ENCODE data around the gene SPRR1A. TPM values are rescaled to one million over a fixed set of nuclear protein-coding genes. Genes with fewer than 3 reads are reported as not detected.

The SPRR1A gene
- total RNA-seq, 2 donors from 2014 or later = not detected

DNA sequence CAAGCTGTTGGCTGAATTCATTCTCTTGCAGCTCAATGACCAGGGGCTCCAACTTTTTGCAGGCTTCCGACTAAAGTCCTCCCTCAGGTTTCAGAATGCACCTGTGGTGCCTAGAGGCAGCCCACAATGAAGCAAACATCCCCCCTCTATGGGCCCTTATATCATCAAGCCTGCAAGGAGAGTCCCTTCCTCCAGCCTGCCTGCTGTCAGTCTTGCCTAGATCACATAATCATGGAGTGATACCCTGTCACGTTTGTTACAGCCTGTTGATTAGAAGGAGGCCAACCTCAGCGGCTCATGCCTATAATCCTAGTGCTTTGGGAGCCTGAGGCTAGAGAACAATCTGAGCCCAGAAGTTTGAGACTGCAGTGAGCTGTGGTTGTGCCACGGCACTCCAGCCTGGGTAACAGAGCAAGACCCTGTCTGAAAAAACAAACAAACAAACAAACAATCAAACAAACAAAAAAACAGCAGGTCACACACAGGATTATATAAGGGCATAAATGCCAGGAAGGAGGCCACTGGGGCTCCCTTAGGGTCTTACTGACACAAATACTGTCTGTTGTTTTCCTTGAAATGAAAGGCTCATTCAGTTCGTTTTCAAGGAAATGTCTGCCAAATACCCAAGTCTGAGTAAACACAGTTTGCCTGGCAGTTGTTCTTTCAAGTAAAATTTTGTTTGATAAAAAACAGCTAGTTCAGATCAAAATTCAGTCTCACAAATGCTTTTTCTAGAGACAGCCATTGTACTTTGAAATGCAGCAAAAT is 12.9 kb downstream of the SPRR1A start:
- intact Hi-C loops (cut with DNase I) = no loop called here
- no peak overlapping the region for H3K4me3 ChIP-seq
- no peak overlapping the region for H3K27ac ChIP-seq
- no peaks in the 10 kb centered on the region for H3K4me1 ChIP-seq
- no peak for DNase-seq
- no peaks in the 10 kb centered on the region for H3K27me3 ChIP-seq
- no peaks in the 10 kb centered on the region for H3K36me3 ChIP-seq
- no peak overlapping the region for H3K9ac ChIP-seq (ENCODE audit: low read depth in 2 of 2, low read length in 2 of 2)
- TF ChIP-seq, protein P1, sequence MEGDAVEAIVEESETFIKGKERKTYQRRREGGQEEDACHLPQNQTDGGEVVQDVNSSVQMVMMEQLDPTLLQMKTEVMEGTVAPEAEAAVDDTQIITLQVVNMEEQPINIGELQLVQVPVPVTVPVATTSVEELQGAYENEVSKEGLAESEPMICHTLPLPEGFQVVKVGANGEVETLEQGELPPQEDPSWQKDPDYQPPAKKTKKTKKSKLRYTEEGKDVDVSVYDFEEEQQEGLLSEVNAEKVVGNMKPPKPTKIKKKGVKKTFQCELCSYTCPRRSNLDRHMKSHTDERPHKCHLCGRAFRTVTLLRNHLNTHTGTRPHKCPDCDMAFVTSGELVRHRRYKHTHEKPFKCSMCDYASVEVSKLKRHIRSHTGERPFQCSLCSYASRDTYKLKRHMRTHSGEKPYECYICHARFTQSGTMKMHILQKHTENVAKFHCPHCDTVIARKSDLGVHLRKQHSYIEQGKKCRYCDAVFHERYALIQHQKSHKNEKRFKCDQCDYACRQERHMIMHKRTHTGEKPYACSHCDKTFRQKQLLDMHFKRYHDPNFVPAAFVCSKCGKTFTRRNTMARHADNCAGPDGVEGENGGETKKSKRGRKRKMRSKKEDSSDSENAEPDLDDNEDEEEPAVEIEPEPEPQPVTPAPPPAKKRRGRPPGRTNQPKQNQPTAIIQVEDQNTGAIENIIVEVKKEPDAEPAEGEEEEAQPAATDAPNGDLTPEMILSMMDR (IDR thresholded peaks at IDR 0.05) = no peak
- H3K9me3 ChIP-seq = no peaks in the 10 kb centered on the region

- DNase-seq = no peak
- Histone ChIP-seq H3K9ac (ENCODE audit: low read depth in 2 of 2, low read length in 2 of 2) (no peak overlapping the region), H3K36me3 (no peaks in the 10 kb centered on the region), H3K27ac (no peak overlapping the region), H3K4me1 (no peaks in the 10 kb centered on the region), H3K9me3 (no peaks in the 10 kb centered on the region), H3K4me3 (no peak overlapping the region), H3K27me3 (no peaks in the 10 kb centered on the region)
- intact Hi-C loops (cut with DNase I) = no loop called here
- TF ChIP-seq, protein P1 (IDR thresholded peaks at IDR 0.05) = no peak
Observed at GRCh38 chr1:152997901-152998300, 14.0 kb downstream of the SPRR1A start.

DNA sequence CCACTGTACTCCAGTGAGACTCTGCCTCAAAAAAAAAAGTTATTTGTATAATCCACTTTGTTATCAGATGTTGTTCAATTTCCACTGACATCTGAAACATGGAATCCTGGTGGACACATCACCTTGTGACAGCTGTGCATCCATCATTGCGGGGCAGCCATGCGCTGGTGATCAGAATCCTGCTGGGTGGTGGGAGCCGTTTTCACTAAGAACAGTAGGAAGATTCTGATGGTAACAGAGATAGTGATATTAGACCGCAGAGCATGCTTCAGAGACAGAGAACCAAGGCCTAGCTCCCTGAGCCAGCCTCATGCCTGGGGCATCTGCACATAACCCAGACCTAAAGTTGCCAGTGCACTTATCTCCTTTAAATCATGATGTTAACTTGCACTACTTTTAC is 14.6 kb downstream of the SPRR1A start:
- H3K27me3 ChIP-seq = no peaks in the 10 kb centered on the region
- no peak for DNase-seq
- H3K4me3 ChIP-seq = no peak overlapping the region
- no peaks in the 10 kb centered on the region for H3K4me1 ChIP-seq
- no peak overlapping the region for H3K9ac ChIP-seq (ENCODE audit: low read depth in 2 of 2, low read length in 2 of 2)
- H3K9me3 ChIP-seq = no peaks in the 10 kb centered on the region
- no peaks in the 10 kb centered on the region for H3K36me3 ChIP-seq
- intact Hi-C loops (cut with DNase I) = no loop called here
- H3K27ac ChIP-seq = no peak overlapping the region
- TF ChIP-seq, protein P1 (IDR thresholded peaks at IDR 0.05) = no peak

- Histone ChIP-seq H3K9ac (ENCODE audit: low read depth in 2 of 2, low read length in 2 of 2) (no peak overlapping the region), H3K27ac (no peak overlapping the region), H3K4me3 (no peak overlapping the region), H3K36me3 (no peaks in the 10 kb centered on the region), H3K27me3 (no peaks in the 10 kb centered on the region), H3K4me1 (no peaks in the 10 kb centered on the region), H3K9me3 (no peaks in the 10 kb centered on the region)
- TF ChIP-seq, protein P1 (IDR thresholded peaks at IDR 0.05) = no peak
- no peak for DNase-seq
- intact Hi-C loops (cut with DNase I) = no loop called here
Observed at GRCh38 chr1:152999818-153000217, 15.9 kb downstream of the SPRR1A start.

GRCh38 chr1:153000294-153000693 is 16.4 kb downstream of the SPRR1A start:
- Histone ChIP-seq H3K27me3 (no peaks in the 10 kb centered on the region), H3K36me3 (no peaks in the 10 kb centered on the region), H3K27ac (no peak overlapping the region), H3K9ac (ENCODE audit: low read depth in 2 of 2, low read length in 2 of 2) (no peak overlapping the region), H3K9me3 (no peaks in the 10 kb centered on the region), H3K4me1 (no peaks in the 10 kb centered on the region), H3K4me3 (no peak overlapping the region)
- TF ChIP-seq, protein P1 (IDR thresholded peaks at IDR 0.05) = no peak
- intact Hi-C loops (cut with DNase I) = no loop called here
- DNase-seq = no peak

All from colonic mucosa (tissue), 4 donors.